GM19351 (cell line): ENCODE measurements around the gene PCDH9.

Experiments
- ATAC-seq: cut with Tn5 transposase; IDR thresholded peaks from one replicate; pipeline ENCODE4 v1.9.1; 2021; ENCODE audit warnings: mild to moderate bottlenecking, moderate library complexity; ENCODE audit not compliant: unreplicated experiment

PCDH9 gene

DNA sequence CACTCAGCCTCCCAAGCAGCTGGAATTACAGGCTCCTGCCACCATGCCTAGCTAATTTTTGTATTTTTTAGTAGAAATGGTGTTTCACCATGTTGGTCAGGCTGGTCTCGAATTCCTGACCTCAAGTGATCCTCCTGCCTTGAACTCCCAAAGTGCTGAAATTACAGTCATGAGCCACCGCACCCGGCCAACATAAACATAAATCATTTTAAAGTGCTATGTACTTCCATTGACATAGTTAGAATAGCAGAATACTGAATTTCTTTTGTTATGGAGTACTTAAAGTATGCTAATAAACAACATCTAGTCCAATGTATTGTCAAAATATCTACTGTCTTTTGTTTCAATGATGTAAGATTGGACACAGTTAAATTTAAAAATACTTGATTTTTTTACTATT, 539.0 kb downstream of the PCDH9 start:
- no peak for ATAC-seq

DNA sequence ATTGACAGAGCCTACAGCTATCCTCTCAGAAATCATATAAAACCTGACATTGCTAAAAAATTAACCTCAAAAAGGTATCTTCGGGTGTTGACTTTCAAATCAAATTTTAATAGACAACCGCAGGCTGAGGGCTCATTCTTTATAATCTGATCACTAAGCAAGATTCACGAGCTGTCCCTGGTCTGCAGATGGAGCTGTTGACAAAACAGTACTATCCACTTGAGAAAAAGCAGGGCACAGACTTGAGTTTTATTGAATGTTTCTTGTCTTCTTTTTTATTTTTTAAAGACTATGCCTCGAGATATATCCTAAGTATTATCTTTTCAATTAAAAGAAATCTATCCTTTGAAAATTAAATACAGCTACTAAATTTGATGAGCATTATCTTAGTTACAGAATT, 540.5 kb downstream of the PCDH9 start:
- no peak for ATAC-seq

DNA sequence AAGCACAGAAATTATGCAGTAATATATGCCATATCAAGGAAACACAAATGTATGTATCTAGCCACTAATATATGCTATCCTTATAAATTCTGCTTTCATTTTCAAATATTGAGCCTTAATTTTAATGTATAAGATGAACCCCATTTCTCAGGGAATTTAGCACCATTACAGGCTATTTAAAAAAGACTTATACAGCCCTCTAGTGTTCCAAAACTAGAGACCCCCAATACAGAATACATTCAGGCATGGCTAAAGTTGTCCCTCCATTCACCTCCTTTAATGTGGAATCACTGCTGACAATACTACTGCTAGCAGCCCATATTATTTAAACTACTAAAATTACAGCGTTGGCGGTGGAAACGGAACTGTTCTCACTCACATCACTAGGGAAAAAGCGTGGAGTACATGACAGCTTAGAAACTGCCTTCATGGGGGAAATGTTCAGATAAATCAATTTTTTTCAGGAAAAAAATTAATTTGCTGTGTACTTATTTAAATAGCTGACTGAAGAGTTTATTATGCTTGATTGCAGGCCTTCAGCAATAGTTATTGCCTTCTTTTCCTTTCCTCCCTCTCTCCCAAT, 541.0 kb downstream of the PCDH9 start:
- no peak for ATAC-seq

DNA sequence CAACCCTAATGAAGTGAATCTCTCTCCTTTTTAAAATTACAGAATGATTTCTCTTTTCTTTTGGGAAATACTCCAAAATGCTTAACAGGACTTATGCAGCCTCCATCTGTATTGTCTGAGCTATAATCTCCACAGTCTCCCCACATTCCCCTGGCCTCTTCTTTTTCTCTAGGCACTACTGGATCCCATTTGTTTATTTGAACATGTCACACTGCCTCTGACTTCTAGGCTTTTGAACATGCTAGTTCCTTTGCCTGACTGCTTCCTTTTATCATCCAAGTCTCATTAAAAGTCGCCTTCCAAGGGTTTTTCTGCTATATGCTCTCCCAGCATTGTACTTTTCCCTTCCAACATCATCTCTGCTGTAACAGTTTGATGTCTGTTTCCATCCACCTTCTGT, 548.7 kb downstream of the PCDH9 start:
- ATAC-seq: no peak

- no peak for ATAC-seq
Observed at GRCh38 chr13:66680031-66680430, 550.1 kb downstream of the PCDH9 start.

DNA sequence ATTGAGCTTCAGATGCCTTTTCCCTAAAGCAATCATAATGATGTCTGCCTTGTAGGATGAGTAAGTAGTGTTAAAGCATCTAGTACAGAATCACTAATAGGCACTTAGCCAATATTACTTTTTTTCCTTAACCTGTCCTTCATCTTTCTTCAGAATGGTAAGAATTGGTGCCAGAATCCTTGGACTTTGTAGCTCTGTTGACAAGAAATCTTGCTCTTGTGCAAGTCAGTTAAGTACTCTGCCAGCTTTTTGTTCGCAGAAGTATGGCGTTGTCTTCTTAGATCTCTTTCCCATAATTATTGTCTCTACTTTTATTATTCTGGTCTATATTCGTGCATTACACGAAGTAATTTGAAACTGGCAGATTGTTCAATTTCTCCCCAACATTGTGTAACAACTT, 554.5 kb downstream of the PCDH9 start:
- no peak for ATAC-seq

GRCh38 chr13:66673401-66673800, 556.7 kb downstream of the PCDH9 start:
- no peak for ATAC-seq

- no peak for ATAC-seq
Observed at GRCh38 chr13:66665991-66666390, 564.1 kb downstream of the PCDH9 start.

DNA sequence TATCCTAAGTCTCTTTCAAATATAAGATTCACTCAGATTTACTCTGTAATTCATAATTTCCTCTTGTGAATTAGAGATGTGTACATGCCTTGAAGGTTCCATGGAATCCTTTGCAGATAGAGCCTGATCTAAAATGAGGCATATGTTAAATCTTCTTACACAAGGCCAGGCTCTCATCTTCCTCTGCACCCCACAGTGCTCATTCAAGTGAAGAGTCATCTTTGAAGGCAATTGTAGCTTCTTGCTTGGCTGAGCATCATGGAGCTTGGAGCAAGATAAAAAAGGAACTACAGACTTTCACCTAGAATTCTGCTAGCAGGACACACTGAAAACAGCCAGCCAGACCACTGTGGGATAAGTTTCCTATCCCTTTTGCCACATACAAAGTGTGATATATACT, 566.4 kb downstream of the PCDH9 start:
- ATAC-seq: no peak

DNA sequence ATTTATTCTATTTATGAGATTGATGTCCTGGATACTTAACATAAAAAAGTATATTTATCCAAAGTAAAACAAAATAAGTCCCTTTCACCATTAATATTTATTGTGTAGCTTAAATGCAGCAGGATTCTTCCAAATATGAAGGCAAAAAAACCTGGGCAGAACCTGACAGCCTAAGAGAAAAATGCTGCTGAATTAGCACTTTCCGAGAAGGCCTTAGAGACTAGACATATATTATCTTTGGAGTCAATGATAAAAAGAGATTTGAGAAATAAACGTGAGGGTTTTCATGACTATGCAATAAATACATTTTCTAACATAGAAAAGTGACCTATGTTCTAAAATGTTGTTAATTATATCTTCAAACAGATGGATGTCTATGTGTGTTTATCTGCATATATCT, 566.9 kb downstream of the PCDH9 start:
- no peak for ATAC-seq

GRCh38 chr13:66661336-66661735, 568.8 kb downstream of the PCDH9 start:
- ATAC-seq: no peak

GRCh38 chr13:66660468-66660813, 569.7 kb downstream of the PCDH9 start:
- no peak for ATAC-seq

GRCh38 chr13:66659701-66660467, 570.3 kb downstream of the PCDH9 start:
- ATAC-seq: peak; percentile 78

GRCh38 chr13:66659286-66659685, 570.9 kb downstream of the PCDH9 start:
- no peak for ATAC-seq

- no peak for ATAC-seq
Observed at GRCh38 chr13:66657165-66657881, 572.8 kb downstream of the PCDH9 start.

DNA sequence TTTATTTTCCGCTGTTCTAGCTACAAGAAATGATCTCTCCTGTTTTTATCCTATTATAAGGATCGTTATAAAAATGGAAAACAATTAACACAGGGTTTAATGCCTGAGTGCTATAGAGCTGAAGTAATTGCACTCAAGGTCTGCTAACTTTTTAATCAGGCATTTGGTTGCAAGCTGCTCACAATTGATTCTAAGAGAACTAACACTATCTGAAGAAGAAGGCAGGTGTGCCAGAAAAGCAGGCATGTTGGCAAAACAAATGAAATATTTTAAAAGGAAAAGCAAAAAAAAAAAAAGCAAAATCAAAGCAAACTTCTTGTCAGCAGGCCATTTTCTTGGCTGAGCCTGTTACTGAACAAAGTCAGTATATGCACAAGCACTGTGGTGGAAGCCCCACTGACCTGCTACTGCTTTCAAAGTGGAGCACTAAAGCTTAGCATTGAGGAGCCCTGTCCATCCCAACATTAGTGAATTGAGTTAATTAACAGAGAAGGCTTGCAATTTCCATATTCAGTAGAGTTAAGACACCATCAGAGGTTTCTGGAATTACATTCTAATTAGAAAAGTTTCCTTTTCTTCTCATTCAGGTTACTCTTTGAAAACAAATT, 574.2 kb downstream of the PCDH9 start:
- no peak for ATAC-seq

DNA sequence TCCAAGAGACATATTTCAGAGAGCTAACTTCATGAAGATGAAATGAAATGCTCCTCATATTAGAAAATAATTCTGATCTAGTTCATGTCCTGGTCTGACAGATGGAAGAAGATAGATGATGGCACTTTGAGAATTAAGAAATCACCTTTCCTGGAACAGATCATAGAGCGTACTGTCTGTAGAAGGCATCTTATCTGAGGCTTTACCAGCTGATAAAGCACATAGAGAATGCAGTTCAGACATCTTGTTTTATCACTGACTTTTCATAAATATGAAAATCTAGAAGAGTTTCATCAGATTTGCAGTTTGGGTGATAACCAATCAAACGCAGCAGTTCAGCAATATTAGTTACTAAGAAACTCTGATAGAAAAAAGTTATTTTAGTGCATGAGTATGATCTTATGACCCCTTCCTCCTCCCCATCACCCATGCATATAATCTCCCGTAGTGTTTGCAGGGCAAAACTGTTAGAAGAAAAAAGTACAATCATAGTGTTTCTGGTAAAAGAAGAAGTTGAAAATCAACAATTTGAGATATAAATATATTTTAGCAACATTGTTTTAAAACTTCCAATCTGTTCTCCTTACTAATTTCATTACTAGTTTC, 585.2 kb downstream of the PCDH9 start:
- ATAC-seq: no peak

DNA sequence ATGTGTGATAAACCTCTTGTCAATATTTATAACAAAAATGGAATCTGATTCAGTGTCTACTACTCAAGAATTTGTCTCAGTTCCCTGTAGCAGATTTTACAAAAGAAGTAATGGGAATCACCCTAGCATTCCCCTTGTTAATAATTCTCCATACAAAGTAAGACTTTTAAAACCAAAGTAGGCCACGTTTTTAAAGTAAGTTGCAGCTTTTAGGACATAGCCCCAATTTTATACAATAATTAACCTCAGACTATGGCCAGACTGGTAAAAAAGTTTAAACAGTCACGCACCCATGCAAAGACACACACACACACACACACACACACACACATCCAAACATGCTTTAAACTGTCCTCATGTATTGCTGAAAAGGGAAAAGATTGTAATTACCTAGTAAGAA, 589.9 kb downstream of the PCDH9 start:
- no peak for ATAC-seq

DNA sequence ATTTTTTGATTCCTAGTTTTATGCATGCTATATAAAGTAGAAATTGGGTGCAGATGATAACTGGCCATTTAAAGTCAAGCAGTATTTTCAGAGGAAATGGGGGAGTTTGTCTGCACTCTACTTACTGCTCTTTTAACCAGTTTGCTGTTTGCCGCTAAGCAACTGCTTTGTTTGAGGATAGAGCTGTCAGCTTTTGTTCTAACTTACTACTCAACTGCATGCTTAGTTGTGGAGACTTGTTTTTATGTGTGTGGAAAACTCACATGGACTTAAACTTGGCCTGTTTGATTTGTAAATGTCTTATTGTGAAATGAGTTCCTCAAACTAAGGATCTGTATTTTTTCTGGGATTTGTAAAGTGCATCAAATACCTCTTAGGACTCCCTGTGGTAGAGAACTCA, 591.1 kb downstream of the PCDH9 start:
- ATAC-seq: no peak

DNA sequence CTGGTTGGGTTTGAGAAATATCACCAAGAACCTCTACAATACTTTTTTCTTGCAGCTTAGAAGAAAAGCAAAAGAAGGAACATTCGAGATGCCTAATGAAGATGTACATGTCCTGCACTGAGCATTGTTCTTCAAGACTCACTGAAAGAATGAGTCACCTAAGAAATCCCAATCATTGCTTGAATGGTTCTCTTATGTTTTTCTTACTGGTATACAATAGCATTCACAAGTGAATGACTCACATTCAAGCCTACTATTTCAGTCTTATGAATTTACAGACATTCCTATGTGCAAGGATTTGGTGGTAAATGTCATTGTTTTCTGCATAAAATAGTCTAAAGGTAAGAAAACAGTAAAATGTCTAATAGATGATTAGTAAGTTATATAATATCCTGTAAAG, 594.6 kb downstream of the PCDH9 start:
- no peak for ATAC-seq

GRCh38 chr13:66634384-66634783, 595.8 kb downstream of the PCDH9 start:
- no peak for ATAC-seq
